Stomach (tissue), 4 donors: ENCODE results near the gene MEX3A.

Experiments
- POLR2A ChIP-seq, 4 donors: fragments of 450-650 bp; IDR thresholded peaks; one replicate each; pipeline ENCODE4 v1.6.1; 2016; ENCODE audit warnings: antibody characterized with exemption in 4 of 4, control low read depth in 2 of 4, mild to moderate bottlenecking in 1 of 4, moderate library complexity in 1 of 4
- TF ChIP-seq, protein P1 (sequence below), 7 experiments: fragments of 450-650 bp in 4 of 7; fragments of 200-600 bp in 3 of 7; sonication (generic) in 3 of 7; IDR thresholded peaks; one replicate each; pipeline ENCODE4 v1.5.1; 2016 to 2019; ENCODE audit warnings: antibody characterized with exemption in 7 of 7, control low read depth in 2 of 7, mild to moderate bottlenecking in 1 of 7

DNA sequence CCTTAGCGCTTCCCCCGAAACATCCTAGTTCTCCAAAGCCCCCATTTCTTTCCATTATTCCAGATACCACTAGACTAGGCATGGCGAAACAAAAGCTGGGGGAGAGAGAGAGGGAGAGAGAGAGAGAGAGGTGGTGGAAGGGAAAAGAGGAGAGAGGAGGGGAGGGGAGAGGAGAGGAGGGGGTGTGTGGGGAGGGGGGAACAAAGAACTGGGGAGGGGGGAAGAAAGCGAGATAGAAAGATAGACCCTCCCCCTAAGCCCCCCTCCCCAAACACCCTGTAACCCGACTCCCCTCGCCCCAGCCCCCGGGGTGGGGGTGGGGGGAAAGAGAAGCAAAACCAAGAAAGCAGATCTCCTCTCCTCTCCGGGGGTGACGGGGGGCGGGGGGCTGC lies 352 bp downstream of the MEX3A start:
- TF ChIP-seq, protein P1, sequence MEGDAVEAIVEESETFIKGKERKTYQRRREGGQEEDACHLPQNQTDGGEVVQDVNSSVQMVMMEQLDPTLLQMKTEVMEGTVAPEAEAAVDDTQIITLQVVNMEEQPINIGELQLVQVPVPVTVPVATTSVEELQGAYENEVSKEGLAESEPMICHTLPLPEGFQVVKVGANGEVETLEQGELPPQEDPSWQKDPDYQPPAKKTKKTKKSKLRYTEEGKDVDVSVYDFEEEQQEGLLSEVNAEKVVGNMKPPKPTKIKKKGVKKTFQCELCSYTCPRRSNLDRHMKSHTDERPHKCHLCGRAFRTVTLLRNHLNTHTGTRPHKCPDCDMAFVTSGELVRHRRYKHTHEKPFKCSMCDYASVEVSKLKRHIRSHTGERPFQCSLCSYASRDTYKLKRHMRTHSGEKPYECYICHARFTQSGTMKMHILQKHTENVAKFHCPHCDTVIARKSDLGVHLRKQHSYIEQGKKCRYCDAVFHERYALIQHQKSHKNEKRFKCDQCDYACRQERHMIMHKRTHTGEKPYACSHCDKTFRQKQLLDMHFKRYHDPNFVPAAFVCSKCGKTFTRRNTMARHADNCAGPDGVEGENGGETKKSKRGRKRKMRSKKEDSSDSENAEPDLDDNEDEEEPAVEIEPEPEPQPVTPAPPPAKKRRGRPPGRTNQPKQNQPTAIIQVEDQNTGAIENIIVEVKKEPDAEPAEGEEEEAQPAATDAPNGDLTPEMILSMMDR (IDR thresholded peaks at IDR 0.05) = no peak
- no peak for TF ChIP-seq POLR2A (IDR thresholded peaks at IDR 0.05)
